ENCODE results near the gene TAOK1. TPM values are rescaled to one million over a fixed set of nuclear protein-coding genes. Genes with fewer than 3 reads are reported as not detected.

Gene TAOK1
- total RNA-seq, 3 donors from 2014 or later (not counting 1 experiment from before 2014, with no cell fraction given), result 55.4 to 76.9 (median 70.0) TPM

DNA sequence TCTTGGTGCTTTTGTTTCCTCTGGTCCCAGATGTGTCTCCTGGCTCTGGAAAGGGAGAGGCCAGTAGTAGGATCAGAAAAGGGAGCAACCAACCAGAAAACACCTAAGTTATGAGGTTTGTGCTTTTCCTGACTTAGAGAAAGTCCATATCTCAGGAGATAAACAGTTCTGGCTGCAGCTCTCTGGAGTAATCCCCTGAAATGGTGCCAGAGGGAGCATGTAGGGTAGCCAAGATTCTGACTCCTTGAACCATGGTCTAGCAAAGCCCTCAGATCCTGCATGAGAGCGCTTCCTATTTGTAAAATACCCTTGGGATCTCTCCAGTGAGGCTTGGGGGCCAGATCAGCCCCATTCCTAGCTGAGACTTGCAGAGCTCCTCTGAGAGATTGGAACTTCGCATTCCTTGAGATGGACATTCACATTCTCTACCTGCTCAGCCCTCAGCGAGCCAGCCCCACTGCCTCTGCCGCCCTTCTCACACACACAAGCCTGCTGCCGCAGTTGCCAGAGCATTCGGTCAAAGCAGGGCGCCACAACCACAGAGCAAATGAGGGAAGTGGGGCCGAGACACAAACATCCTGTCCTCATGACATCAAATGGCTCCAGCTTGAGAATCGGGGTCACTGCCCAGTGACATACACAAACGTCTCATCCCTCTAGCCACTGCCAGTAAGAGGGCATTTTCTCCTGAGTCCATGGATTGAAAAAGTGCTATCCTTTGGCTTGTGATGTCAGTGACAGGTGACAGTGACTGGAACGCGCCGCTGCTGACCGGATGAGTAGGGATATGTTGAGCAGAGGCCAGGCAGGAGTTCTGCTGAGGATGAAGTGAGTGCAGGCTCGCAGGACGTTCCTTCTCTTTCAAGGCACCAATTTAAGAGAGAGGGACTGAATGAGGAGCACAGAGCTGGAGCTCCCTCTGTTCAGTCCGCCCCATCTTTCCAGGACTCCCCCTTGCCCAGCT lies 171.7 kb downstream of the TAOK1 start:
- ATAC-seq (peak; percentile 20 to 58 (median 52)), DNase-seq (peak; percentile 17 to 44)
- Mint-ChIP-seq H3K4me1 (peaks cover 49 to 53% of the 10 kb centered on the region in 2 donors), H3K27ac (peak overlapping the region; percentile 92), H3K9me3 (no peaks in the 10 kb centered on the region), H3K27me3 (ENCODE audit: low read depth in 2 of 2) (no peaks in the 10 kb centered on the region), H3K4me3 (peak overlapping the region; percentile 84), H3K36me3 (no peaks in the 10 kb centered on the region)
- TF ChIP-seq, protein P1, sequence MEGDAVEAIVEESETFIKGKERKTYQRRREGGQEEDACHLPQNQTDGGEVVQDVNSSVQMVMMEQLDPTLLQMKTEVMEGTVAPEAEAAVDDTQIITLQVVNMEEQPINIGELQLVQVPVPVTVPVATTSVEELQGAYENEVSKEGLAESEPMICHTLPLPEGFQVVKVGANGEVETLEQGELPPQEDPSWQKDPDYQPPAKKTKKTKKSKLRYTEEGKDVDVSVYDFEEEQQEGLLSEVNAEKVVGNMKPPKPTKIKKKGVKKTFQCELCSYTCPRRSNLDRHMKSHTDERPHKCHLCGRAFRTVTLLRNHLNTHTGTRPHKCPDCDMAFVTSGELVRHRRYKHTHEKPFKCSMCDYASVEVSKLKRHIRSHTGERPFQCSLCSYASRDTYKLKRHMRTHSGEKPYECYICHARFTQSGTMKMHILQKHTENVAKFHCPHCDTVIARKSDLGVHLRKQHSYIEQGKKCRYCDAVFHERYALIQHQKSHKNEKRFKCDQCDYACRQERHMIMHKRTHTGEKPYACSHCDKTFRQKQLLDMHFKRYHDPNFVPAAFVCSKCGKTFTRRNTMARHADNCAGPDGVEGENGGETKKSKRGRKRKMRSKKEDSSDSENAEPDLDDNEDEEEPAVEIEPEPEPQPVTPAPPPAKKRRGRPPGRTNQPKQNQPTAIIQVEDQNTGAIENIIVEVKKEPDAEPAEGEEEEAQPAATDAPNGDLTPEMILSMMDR (IDR thresholded peaks at IDR 0.05), result no peak
- H3K27me3 ChIP-seq (ENCODE audit: control insufficient read depth, insufficient read depth, low read length), result no peaks in the 10 kb centered on the region
- intact Hi-C loops (cut with micrococcal nuclease), result loop anchor here (10.0 kb wide), 1 partner anchor 53 kb away; no protein-coding TSS in a partner anchor
- no peaks in the 10 kb centered on the region for H3K9me3 ChIP-seq (ENCODE audit: control insufficient read depth, insufficient read depth, low read length)
- WGBS (ENCODE audit: insufficient coverage), result 46% methylated on average over 17 of the region's 17 CpGs
- H3K36me3 ChIP-seq (ENCODE audit: control insufficient read depth, insufficient read depth, low read length), result peaks cover 6% of the 10 kb centered on the region
- H3K27ac ChIP-seq (ENCODE audit: low read length), result peak overlapping the region; percentile 70
- no peak overlapping the region for H3K4me3 ChIP-seq (ENCODE audit: low read length)
- H3K4me1 ChIP-seq (ENCODE audit: control insufficient read depth, insufficient read depth, low read length), result peaks cover 64% of the 10 kb centered on the region

DNA sequence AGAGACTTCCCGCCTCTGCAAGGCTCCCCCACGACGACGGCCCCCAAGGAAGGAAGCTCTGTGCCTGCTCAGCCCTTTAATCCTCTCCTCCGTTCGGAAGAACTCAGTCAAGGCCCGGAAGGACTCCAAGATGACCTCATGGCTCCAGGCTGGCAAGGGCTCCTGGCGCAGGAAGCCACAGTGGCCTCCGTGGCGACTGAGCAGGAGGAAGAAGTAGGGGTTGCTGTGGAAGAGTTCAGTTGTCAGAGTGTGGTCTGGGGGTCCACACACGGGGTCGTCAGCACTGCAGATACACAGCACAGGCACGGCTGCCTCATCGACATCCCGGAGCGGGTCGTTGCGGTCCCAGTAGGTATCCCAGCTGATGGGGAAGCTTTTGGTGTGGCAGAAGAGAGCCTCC lies 172.5 kb downstream of the TAOK1 start:
- H3K4me1 ChIP-seq (ENCODE audit: control insufficient read depth, insufficient read depth, low read length), result peaks cover 61% of the 10 kb centered on the region
- H3K4me1 Mint-ChIP-seq, result peaks cover 43 to 48% of the 10 kb centered on the region in 2 donors
- no peaks in the 10 kb centered on the region for H3K27me3 ChIP-seq (ENCODE audit: control insufficient read depth, insufficient read depth, low read length)
- peak overlapping the region; percentile 70 for H3K27ac ChIP-seq (ENCODE audit: low read length)
- TF ChIP-seq, protein P1 (IDR thresholded peaks at IDR 0.05), result no peak
- no peaks in the 10 kb centered on the region for H3K36me3 Mint-ChIP-seq
- intact Hi-C loops (cut with micrococcal nuclease), result loop anchor here (10.0 kb wide), 1 partner anchor 52 kb away; no protein-coding TSS in a partner anchor
- DNase-seq (no peak), ATAC-seq (no peak)
- H3K27me3 Mint-ChIP-seq (ENCODE audit: low read depth in 2 of 2), result no peaks in the 10 kb centered on the region
- H3K4me3 Mint-ChIP-seq, result peak overlapping the region; percentile 84
- no peaks in the 10 kb centered on the region for H3K9me3 Mint-ChIP-seq
- H3K4me3 ChIP-seq (ENCODE audit: low read length), result no peak overlapping the region
- H3K36me3 ChIP-seq (ENCODE audit: control insufficient read depth, insufficient read depth, low read length), result peaks cover 6% of the 10 kb centered on the region
- WGBS (ENCODE audit: insufficient coverage), result 75% methylated on average over 18 of the region's 18 CpGs
- peak overlapping the region; percentile 92 for H3K27ac Mint-ChIP-seq
- no peaks in the 10 kb centered on the region for H3K9me3 ChIP-seq (ENCODE audit: control insufficient read depth, insufficient read depth, low read length)

DNA sequence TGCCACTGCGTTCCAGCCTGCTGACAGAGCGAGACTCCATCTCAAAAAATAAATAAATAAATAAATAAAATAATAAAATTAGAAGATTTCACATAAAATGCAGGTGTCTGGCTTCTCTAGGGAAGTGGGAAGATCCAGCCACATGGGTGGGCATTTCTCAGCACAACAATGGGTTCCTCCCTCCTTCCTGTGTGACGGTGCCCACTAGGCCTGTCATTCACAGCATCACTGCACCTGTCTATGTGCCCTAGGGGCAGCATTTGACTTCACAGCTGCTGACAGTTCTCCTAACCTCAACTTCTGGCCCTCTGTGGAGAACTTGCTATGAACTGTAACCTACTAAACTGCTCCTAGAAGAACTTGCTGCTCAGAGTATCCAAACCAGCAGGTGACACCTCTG lies 173.7 kb downstream of the TAOK1 start:
- 0% methylated on average over 1 of the region's 3 CpGs for WGBS (ENCODE audit: insufficient coverage)
- TF ChIP-seq, protein P1 (IDR thresholded peaks at IDR 0.05), result no peak
- DNase-seq (peak in 1 of 2 donors; percentile 35), ATAC-seq (no peak)
- no peaks in the 10 kb centered on the region for H3K27me3 ChIP-seq (ENCODE audit: control insufficient read depth, insufficient read depth, low read length)
- peak overlapping the region; percentile 38 for H3K27ac ChIP-seq (ENCODE audit: low read length)
- peaks cover 63% of the 10 kb centered on the region for H3K4me1 ChIP-seq (ENCODE audit: control insufficient read depth, insufficient read depth, low read length)
- H3K4me3 Mint-ChIP-seq, result peak overlapping the region; percentile 63
- no peaks in the 10 kb centered on the region for H3K9me3 ChIP-seq (ENCODE audit: control insufficient read depth, insufficient read depth, low read length)
- no peak overlapping the region for H3K4me3 ChIP-seq (ENCODE audit: low read length)
- no peaks in the 10 kb centered on the region for H3K9me3 Mint-ChIP-seq
- no peaks in the 10 kb centered on the region for H3K36me3 Mint-ChIP-seq
- H3K4me1 Mint-ChIP-seq, result peaks cover 43 to 53% of the 10 kb centered on the region in 2 donors
- intact Hi-C loops (cut with micrococcal nuclease), result loop anchor here (10.0 kb wide), 1 partner anchor 51 kb away; no protein-coding TSS in a partner anchor
- H3K27ac Mint-ChIP-seq, result peak overlapping the region; percentile 77 to 94
- peaks cover 6% of the 10 kb centered on the region for H3K36me3 ChIP-seq (ENCODE audit: control insufficient read depth, insufficient read depth, low read length)
- H3K27me3 Mint-ChIP-seq (ENCODE audit: low read depth in 2 of 2), result no peaks in the 10 kb centered on the region
